Cardiac muscle cell (in vitro differentiated cells and primary cell): ENCODE data around the gene NIPAL3. TPM values are rescaled to one million over a fixed set of nuclear protein-coding genes. Genes with fewer than 3 reads are reported as not detected.

Experiments
- DNase-seq, 2 donors: peaks; one replicate each; pipeline versions ENCODE4 v3.0.0 to v3.0.0-alpha.2; 2010 to 2017; ENCODE audit warnings: low read depth in 1 of 2, low spot score in 1 of 2
- H3K27ac ChIP-seq: fragments of 200-600 bp; sonication (generic); 2 replicates; pipeline ENCODE4 v1.5.1; 2016
- H3K27me3 ChIP-seq: fragments of 200-600 bp; sonication (generic); 2 replicates; pipeline ENCODE4 v1.6.0; 2016; ENCODE audit warnings: control low read depth
- H3K36me3 ChIP-seq: fragments of 200-600 bp; sonication (generic); 2 replicates; pipeline ENCODE4 v1.5.1; 2016; ENCODE audit warnings: control low read depth
- H3K4me1 ChIP-seq: fragments of 200-600 bp; sonication (generic); 2 replicates; pipeline ENCODE4 v1.8.1; 2017; ENCODE audit warnings: low read depth, mild to moderate bottlenecking, mixed run types
- H3K4me3 ChIP-seq: fragments of 200-600 bp; sonication (generic); 2 replicates; pipeline ENCODE4 v1.5.1; 2016; ENCODE audit warnings: mild to moderate bottlenecking
- H3K9me3 ChIP-seq: fragments of 200-600 bp; sonication (generic); 2 replicates; pipeline ENCODE4 v1.5.1; 2017; ENCODE audit warnings: low read depth, mild to moderate bottlenecking, control low read depth
- CTCF ChIP-seq: IDR thresholded peaks from 2 replicates; pipeline ENCODE4 v1.5.1; 2012; ENCODE audit warnings: low read depth, mild to moderate bottlenecking, low read length
- polyA plus RNA-seq: library from polyadenylated mRNA; unstranded; fragments of >200 nt; fragmentation: Nextera tagmentation; extraction: Ambion mirVana; gene quantifications from 2 replicates; pipeline ENCODE4 v1.2.1, GENCODE V29; 2016
- total RNA-seq: library from RNA; depleted of rRNA; stranded (reverse); fragments of >200 nt; gene quantifications from 2 replicates; pipeline ENCODE4 v1.2.3, GENCODE V29; 2016

NIPAL3 gene
- total and polyA plus RNA-seq, 2 experiments from 2014 or later, result 19.0 to 32.2 TPM

DNA sequence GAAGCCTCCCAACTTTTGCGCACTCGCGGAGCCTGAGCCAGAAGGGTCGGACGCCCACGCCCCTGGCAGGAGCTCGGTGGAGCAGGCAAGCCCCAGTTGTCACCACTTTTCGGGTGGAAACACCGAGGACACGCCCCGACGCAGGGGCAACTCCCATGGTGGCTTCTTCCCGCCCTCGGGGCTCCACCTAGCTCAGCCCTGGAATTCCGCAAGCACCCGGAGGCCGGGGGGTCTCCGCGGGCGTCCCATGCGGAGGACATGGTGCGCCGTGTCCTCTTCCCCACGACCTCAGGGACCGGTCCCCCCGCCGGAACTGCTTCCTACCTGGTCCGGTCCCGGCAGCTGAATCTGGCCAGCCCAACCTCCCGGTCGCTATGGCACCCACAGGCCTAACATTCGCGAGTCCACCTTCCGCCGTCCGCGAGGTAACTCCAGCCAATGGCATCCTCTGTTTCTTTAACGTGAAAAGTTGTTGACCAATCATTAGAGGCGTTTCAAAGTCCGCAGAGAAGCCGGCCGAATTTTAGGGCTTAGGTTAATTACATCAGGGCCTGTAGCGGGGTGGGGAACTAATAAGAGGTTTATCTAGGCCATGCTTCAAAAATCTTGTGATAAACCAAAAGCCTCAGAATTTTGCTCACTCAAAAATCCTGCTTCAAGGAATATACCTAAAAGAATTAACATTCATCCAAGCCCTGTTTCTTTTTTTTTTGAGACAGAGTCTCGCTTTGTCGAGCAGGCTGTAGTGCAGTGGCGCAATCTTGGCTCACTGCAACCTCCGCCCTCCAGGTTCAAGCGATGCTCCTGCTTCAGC lies 2.0 kb upstream of the NIPAL3 start, which contains the start of gene STPG1:
TSS of gene STPG1 (minus strand) at position 433 of the 814 bp plus-strand sequence. CDS start 12,394 bp downstream, outside the sequence.
- no peak for TF ChIP-seq CTCF
- Histone ChIP-seq H3K4me1 (peaks cover 4% of the 10 kb centered on the region), H3K36me3 (no peaks in the 10 kb centered on the region), H3K27ac (no peak within 1 kb of the TSS), H3K27me3 (no peaks in the 10 kb centered on the region), H3K9me3 (no peaks in the 10 kb centered on the region), H3K4me3 (peak within 1 kb of the TSS; percentile 47)
- DNase-seq, result peak; percentile 86 to 87

DNA sequence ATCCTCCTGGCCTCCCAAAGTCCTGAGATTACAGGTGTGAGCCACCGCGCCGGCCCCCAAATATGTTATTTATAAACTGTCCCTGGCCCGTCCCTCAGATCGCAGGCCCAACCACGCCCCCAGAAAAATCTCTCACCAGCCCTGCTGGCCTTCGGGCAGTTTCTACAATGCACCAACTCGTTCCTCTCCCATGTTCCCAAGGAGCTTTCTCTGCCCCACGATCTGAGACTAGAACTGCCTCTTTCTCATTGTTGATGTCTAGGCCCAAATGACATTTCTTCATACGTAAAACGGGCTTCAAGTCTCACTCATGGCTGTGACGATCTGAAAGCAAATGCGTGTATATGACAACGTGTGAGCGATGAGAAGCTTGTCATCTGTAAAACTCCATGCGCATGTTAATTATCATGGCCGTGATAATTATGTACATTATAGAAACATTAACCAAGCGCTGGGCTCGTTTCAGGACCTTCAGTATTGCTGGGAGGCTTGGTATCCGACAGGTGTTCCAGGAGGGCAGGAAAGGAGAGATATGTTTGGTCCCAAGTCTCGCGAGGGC lies 748 bp upstream of the NIPAL3 start:
- H3K27me3 ChIP-seq, result no peaks in the 10 kb centered on the region
- peaks cover 3% of the 10 kb centered on the region for H3K36me3 ChIP-seq
- H3K27ac ChIP-seq, result no peak overlapping the region
- no peak for TF ChIP-seq CTCF
- H3K4me3 ChIP-seq, result peak overlapping the region; percentile 50
- no peak for DNase-seq
- H3K9me3 ChIP-seq, result no peaks in the 10 kb centered on the region
- H3K4me1 ChIP-seq, result peaks cover 4% of the 10 kb centered on the region

- H3K27ac ChIP-seq, result no peak overlapping the region
- H3K4me1 ChIP-seq, result peaks cover 4% of the 10 kb centered on the region
- peak; percentile 23 to 25 for DNase-seq
- H3K36me3 ChIP-seq, result peaks cover 3% of the 10 kb centered on the region
- H3K4me3 ChIP-seq, result peak overlapping the region; percentile 50
- no peaks in the 10 kb centered on the region for H3K9me3 ChIP-seq
- TF ChIP-seq CTCF, result no peak
- H3K27me3 ChIP-seq, result no peaks in the 10 kb centered on the region
These were observed 486 bp downstream of the NIPAL3 start for GRCh38 chr1:24415910-24416665.

GRCh38 chr1:24416666-24417391 lies 1.2 kb downstream of the NIPAL3 start:
- H3K36me3 ChIP-seq, result peaks cover 3% of the 10 kb centered on the region
- H3K4me3 ChIP-seq, result peak overlapping the region; percentile 50
- no peak overlapping the region for H3K27ac ChIP-seq
- no peaks in the 10 kb centered on the region for H3K9me3 ChIP-seq
- no peaks in the 10 kb centered on the region for H3K27me3 ChIP-seq
- H3K4me1 ChIP-seq, result peaks cover 4% of the 10 kb centered on the region
- no peak for TF ChIP-seq CTCF
- DNase-seq, result peak in 1 of 2 donors; percentile 61

DNA sequence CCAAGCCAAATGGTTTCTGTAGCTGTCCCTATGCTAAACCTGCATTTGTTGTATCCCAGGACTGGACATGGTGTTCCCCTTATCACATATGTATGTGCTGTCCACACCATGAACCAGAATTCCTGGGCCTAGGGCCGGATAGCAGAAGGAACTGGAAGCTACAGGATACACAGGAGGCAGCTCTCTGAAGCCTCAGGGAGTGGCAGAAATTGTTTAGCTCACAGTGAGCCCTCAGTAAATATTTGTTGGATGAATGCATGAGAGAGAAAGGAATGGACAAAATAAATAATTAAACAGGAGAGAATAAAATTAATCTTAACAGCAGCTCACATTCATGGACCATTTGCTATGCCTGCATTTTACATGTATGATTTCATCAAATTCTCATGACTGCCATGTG lies 2.1 kb downstream of the NIPAL3 start:
- H3K9me3 ChIP-seq, result no peaks in the 10 kb centered on the region
- no peak for TF ChIP-seq CTCF
- peaks cover 3% of the 10 kb centered on the region for H3K36me3 ChIP-seq
- H3K4me3 ChIP-seq, result no peak overlapping the region
- H3K27me3 ChIP-seq, result no peaks in the 10 kb centered on the region
- peaks cover 3% of the 10 kb centered on the region for H3K4me1 ChIP-seq
- no peak overlapping the region for H3K27ac ChIP-seq
- DNase-seq, result no peak
